CD4-positive, alpha-beta T cell treated with Interleukin-4 for 4 hours (primary cell): ENCODE results near the gene MDGA2.

ENCODE experiments used
- DNase-seq: peaks from one replicate; pipeline ENCODE4 v3.0.0-alpha.2; 2020

The MDGA2 gene

GRCh38 chr14:47471075-47471474 is 204.3 kb downstream of the MDGA2 start:
- no peak for DNase-seq

- no peak for DNase-seq
These were observed 208.5 kb downstream of the MDGA2 start for GRCh38 chr14:47466916-47467315.

GRCh38 chr14:47454025-47454424 is 221.4 kb downstream of the MDGA2 start:
- DNase-seq: no peak

- DNase-seq: no peak
These were observed 228.3 kb downstream of the MDGA2 start for GRCh38 chr14:47447076-47447475.

- no peak for DNase-seq
These were observed 233.2 kb downstream of the MDGA2 start for GRCh38 chr14:47442211-47442610.

GRCh38 chr14:47439953-47440352 is 235.5 kb downstream of the MDGA2 start:
- DNase-seq: no peak

GRCh38 chr14:47438650-47439140 is 236.7 kb downstream of the MDGA2 start:
- no peak for DNase-seq

GRCh38 chr14:47435331-47435965 is 240.0 kb downstream of the MDGA2 start:
- DNase-seq: no peak

GRCh38 chr14:47427629-47428028 is 247.8 kb downstream of the MDGA2 start:
- DNase-seq: no peak

- no peak for DNase-seq
These were observed 250.1 kb downstream of the MDGA2 start for GRCh38 chr14:47425302-47425701.

GRCh38 chr14:47422191-47422590 is 253.2 kb downstream of the MDGA2 start:
- no peak for DNase-seq

GRCh38 chr14:47411523-47411922 is 263.9 kb downstream of the MDGA2 start:
- no peak for DNase-seq

- no peak for DNase-seq
These were observed 283.1 kb downstream of the MDGA2 start for GRCh38 chr14:47392326-47392725.

GRCh38 chr14:47390831-47391504 is 284.4 kb downstream of the MDGA2 start:
- no peak for DNase-seq

GRCh38 chr14:47389535-47389934 is 285.9 kb downstream of the MDGA2 start:
- DNase-seq: no peak

GRCh38 chr14:47366006-47366405 is 309.4 kb downstream of the MDGA2 start:
- DNase-seq: no peak

GRCh38 chr14:47365233-47365632 is 310.2 kb downstream of the MDGA2 start:
- no peak for DNase-seq

- DNase-seq: no peak
These were observed 322.2 kb downstream of the MDGA2 start for GRCh38 chr14:47353186-47353585.

GRCh38 chr14:47346849-47347248 is 328.6 kb downstream of the MDGA2 start:
- no peak for DNase-seq

GRCh38 chr14:47345016-47345415 is 330.4 kb downstream of the MDGA2 start:
- no peak for DNase-seq

GRCh38 chr14:47332939-47333338 is 342.5 kb downstream of the MDGA2 start:
- no peak for DNase-seq

- no peak for DNase-seq
These were observed 343.3 kb downstream of the MDGA2 start for GRCh38 chr14:47332106-47332505.

- DNase-seq: no peak
These were observed 347.0 kb downstream of the MDGA2 start for GRCh38 chr14:47328376-47328775.

- no peak for DNase-seq
These were observed 348.1 kb downstream of the MDGA2 start for GRCh38 chr14:47327336-47327735.

- DNase-seq: no peak
These were observed 352.7 kb downstream of the MDGA2 start for GRCh38 chr14:47322751-47323150.
